Measurements from ENCODE around the gene HES6. TPM values are rescaled to one million over a fixed set of nuclear protein-coding genes. Genes with fewer than 3 reads are reported as not detected.
A peak's percentile ranks its signal among the peaks of the same experiment; 100 is the strongest.

Gene HES6
- total RNA-seq, 1 experiment from 2014 or later, result 9.8 TPM

GRCh38 chr2:238288650-238289573 is 49.1 kb upstream of the HES6 start:
- Histone ChIP-seq H3K9me3 (ENCODE audit: low read length) (no peaks in the 10 kb centered on the region), H3K27ac (ENCODE audit: low read length) (peak overlapping the region; percentile 94), H3K4me3 (ENCODE audit: low read length) (peak overlapping the region; percentile 80), H3F3A (ENCODE audit: low read length, unreplicated experiment) (peaks cover 9% of the 10 kb centered on the region), H3K79me2 (ENCODE audit: low read length) (peaks cover 41% of the 10 kb centered on the region), H3K36me3 (ENCODE audit: low read depth, low read length) (no peaks in the 10 kb centered on the region), H4K20me1 (ENCODE audit: low read length) (no peaks in the 10 kb centered on the region), H3K4me2 (ENCODE audit: low read length) (peak overlapping the region; percentile 81), H3K4me1 (ENCODE audit: insufficient read depth, low read length) (peaks cover 48% of the 10 kb centered on the region), H3K27me3 (ENCODE audit: low read length) (no peaks in the 10 kb centered on the region), H2AFZ (ENCODE audit: low read length) (peak overlapping the region; percentile 47; the same call in 1 of the 2 replicates), H3K9me2 (replicated peaks; ENCODE audit: low read length) (no peaks in the 10 kb centered on the region), H3K9ac (ENCODE audit: low read length) (peak overlapping the region; percentile 98)
- ATAC-seq (peak; percentile 56), DNase-seq (peak; percentile 98)
- POLR2A ChIA-PET (ENCODE audit: unreplicated experiment), result interaction anchor here (0.6 to 0.7 kb wide), 2 partner anchors 18 to 431 kb away, joined by 4 to 5 read pairs; no protein-coding TSS in a partner anchor
- CTCF ChIA-PET, result interaction anchor here (1.2 kb wide), 1 partner anchor 26 kb away, joined by 4 read pairs; no protein-coding TSS in a partner anchor
- intact Hi-C loops (cut with micrococcal nuclease), result loop anchor here (2.0 kb wide), 1 partner anchor 150 kb away; no protein-coding TSS in a partner anchor
- no peak for TF ChIP-seq EZH2 (IDR thresholded peaks at IDR 0.05; ENCODE audit: low read length, unreplicated experiment)
- peak; percentile 37; the same call in 1 of the 2 replicates for TF ChIP-seq CTCF (conservative IDR thresholded peaks at IDR 0.05; ENCODE audit: low read depth, low read length)
- no peak for TF ChIP-seq EZH2phosphoT487 (IDR thresholded peaks at IDR 0.05; ENCODE audit: borderline replicate concordance, low read length)
- BruUV-seq (replicated peaks), result no TSS peak

DNA sequence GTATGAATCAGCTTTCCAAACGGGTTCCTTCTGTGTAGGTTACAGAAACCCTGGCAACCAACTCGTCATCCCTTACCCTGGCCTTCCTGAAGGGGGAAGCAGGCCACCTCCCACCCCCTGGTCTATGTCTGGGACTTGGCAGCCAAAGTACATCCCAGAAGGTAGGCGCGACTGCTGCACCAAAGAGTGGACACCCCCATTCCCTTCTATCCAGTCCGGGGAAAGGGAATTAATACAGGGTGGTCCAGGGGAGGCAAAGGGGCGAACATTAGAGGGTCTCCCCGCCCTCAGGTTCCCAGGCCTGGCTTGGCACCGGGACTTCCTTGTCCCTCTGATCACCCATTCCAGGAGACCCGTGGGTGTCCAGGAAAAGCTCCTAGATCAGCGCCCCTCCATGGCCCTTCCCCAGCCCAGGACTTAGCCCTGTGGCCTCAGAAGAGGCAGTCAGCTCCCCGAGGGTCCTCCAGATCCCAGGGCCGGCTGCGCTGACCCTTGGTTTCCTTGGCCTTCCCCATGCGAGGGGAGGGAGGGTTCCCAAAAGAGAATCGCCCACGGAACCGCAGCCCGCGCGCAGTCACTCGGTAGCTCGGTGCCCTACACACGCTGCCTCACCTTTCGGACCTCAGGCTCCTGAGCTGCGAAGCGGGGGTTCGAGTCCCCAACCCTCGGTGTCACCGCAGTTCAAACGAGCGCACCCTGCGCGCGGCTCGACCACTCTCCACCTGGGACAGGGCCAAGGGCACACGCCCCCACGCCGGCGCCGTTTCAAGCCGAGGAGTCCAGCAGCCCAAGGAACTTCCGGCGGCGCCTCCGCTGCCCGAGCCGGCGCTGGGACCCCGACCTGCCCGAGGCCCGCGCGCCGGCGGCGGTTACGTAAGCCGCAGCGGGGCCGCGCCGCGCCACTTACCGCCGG is 48.2 kb upstream of the HES6 start, which contains the start of gene PER2:
TSS of gene PER2 (minus strand) at position 874 of the 913 bp plus-strand sequence. CDS start 10,674 bp downstream, outside the sequence.
- H3K79me2 ChIP-seq (ENCODE audit: low read length), result peaks cover 51% of the 10 kb centered on the region
- H3K9ac ChIP-seq (ENCODE audit: low read length), result peak within 1 kb of the TSS; percentile 98
- peak within 1 kb of the TSS; percentile 80 for H3K4me3 ChIP-seq (ENCODE audit: low read length)
- TF ChIP-seq EZH2 (IDR thresholded peaks at IDR 0.05; ENCODE audit: low read length, unreplicated experiment), result no peak
- 0 out of 2 replicates have a peak, but pooled peaks have one; percentile 35 for TF ChIP-seq CTCF (conservative IDR thresholded peaks at IDR 0.05; ENCODE audit: low read depth, low read length)
- TF ChIP-seq EZH2phosphoT487 (IDR thresholded peaks at IDR 0.05; ENCODE audit: borderline replicate concordance, low read length), result no peak
- ChIA-PET POLR2A (ENCODE audit: unreplicated experiment) (interaction anchor here (0.6 kb wide), 1 partner anchor 17 kb away, joined by 4 read pairs; no protein-coding TSS in a partner anchor), CTCF (interaction anchor here (1.2 kb wide), 1 partner anchor 25 kb away, joined by 4 read pairs; no protein-coding TSS in a partner anchor)
- no peaks in the 10 kb centered on the region for H3K27me3 ChIP-seq (ENCODE audit: low read length)
- BruUV-seq (replicated peaks), result TSS peak; percentile 43
- H3K4me2 ChIP-seq (ENCODE audit: low read length), result peak within 1 kb of the TSS; percentile 89
- peak; percentile 78 for DNase-seq
- intact Hi-C loops (cut with micrococcal nuclease), result loop anchor here (2.0 kb wide), 1 partner anchor 151 kb away; no protein-coding TSS in a partner anchor
- H3K9me2 ChIP-seq (replicated peaks; ENCODE audit: low read length), result no peaks in the 10 kb centered on the region
- no peaks in the 10 kb centered on the region for H3K9me3 ChIP-seq (ENCODE audit: low read length)
- no peaks in the 10 kb centered on the region for H3K36me3 ChIP-seq (ENCODE audit: low read depth, low read length)
- peaks cover 48% of the 10 kb centered on the region for H3K4me1 ChIP-seq (ENCODE audit: insufficient read depth, low read length)
- peaks cover 4% of the 10 kb centered on the region; the same call in 1 of the 2 replicates for H4K20me1 ChIP-seq (ENCODE audit: low read length)
- peaks cover 9% of the 10 kb centered on the region for H3F3A ChIP-seq (ENCODE audit: low read length, unreplicated experiment)
- peak within 1 kb of the TSS; percentile 94 for H3K27ac ChIP-seq (ENCODE audit: low read length)
- peak; percentile 28 for ATAC-seq
- peak within 1 kb of the TSS; percentile 47; the same call in 1 of the 2 replicates for H2AFZ ChIP-seq (ENCODE audit: low read length)
